ENCODE data around the gene UGT1A3.

The UGT1A3 gene

DNA sequence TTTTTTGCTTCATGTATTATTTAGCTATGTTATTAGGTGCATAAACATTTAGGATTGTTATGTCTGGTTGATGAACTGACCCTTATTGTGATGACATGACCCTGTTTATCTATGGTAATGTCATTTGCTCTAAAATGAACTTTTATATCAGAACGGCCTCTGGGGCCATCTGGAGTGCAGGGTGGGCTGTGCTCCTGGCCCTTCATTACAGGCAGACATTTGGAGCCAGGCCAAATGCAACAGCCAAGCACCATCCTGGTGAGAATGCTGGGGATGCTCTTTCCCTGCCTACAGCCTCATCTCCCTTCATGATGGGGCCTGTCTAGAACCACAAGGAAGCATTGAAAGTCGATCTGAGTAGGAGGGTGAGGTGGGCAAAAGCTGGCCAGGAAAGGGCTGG lies 87.5 kb downstream of the UGT1A3 start:
- DNase-seq (ENCODE audit: low read depth, low spot score) = no peak

DNA sequence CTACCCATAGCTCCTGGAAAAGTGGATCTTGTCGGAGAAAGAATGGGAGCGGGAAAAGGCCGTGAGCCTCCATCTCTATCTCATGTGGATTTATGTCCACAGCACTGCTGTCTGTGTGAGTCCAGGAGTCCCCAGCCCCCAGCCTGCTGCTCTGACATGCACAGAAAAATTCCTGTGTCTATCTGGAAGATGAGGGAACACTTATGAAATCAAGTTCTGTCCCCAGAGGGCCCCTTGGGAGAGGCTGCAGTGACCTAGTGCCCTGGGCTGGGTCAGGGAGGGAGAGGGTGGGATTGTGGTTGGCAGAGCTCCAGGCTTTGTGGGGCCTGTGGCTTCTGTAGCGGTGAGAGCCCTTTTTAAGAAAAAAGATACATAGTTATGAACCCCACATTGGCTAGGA lies 87.9 kb downstream of the UGT1A3 start:
- DNase-seq (ENCODE audit: low read depth, low spot score) = no peak

DNA sequence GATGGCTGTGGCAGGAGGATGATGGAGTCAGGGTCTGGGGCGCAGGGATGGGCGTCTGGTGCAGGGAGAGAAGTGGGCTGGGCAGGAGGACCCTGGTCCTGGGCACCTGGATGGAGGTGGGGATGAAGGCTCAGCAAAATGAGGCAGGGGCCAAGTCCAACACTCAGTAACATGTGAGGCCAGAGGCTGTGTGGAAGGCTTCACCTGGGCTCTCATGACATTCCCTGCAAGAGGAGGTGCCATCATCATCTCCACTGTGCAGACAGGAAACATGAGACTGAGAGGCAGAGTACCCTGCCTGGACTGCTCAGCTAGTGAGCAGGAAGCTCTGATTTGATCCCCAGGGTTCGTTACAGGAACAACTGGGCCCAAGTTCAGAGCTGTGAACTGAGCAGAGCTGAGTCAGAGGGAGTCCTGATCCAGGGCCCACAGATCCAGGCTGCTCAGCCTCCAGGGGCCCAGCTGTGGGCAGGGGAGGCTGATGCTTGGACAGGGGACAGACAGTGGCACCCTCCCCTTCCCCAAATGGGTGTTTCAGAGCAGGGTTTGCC lies 88.6 kb downstream of the UGT1A3 start:
- no peak for DNase-seq (ENCODE audit: low read depth, low spot score)

DNA sequence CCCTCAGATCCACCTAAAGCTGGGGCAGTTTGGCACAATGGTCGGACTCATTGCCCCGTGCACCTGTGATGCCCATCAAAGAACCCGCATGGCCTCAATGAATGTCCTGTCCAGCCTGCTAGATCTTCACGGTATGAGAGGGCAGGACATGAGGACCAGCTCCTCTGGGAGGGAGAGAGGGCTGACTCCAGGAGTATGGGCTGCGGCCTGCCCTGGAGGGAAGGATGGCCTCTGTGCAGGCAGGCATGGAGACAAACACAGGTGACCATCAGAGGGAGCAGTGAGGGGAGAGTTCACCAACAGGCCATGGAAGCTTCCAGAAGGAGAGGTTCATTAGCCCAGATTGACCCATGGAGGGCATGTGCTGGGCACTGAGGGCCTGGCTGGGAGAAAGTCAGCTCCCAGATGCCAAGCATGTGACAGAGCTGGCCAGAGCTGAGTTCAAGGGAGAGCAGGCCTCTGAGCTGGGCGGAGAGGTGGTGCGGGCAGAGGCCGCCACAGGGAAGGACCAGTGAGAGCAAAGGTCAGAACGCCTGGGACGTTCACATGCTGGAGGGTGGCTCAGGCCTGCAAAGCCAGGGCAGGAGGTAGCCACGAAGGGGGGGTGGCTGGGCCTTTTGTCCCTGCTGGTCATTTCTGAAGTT lies 89.3 kb downstream of the UGT1A3 start:
- no peak for DNase-seq (ENCODE audit: low read depth, low spot score)

DNA sequence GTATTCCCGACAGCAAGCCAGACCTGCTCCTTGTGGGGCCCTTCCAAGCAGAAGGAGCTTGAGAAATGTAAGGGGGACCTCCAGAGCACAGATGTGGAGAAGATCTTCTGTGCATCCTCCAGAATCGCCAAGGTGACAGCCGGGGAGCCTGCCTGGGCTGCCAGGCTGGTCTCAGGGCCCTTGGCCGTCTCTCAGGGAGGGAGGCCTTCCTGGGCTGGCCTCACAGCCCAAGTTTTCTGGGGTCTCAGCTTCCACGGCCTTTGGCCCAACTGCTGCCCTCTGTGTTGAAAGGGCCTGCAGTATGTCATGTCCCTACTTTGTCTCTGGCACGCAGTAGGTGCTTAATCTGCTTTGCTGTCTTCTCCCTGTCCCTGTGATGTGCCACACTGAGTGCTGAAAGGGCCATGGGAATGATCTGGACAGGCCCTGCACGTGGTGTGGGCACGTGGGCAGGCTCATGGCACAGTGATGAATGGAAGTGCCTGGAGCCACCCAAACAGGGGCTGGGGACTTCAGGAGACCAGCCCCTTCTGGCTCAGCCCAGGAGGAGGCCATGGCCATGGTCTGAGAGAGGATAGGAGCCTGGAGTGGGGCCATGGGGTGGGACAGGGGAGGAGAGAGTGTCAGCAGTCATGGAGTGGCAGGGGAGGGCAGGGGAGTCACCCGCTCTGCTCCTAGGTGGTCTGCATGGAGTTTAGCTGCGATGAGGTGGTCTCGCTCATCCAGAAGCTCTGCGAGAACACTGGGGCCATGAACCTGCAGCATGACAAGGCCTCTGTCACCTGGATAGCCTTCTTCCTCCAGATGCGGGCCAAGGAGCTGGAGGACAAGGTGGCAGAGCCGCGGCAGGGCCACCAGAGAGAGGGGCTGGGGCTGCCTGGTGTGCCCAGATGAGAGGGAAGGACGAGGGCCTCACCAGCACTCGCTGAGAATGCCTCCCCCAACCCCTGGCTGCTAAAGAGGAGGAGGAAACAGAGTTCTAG lies 90.1 kb downstream of the UGT1A3 start:
- DNase-seq (ENCODE audit: low read depth, low spot score) = no peak

DNA sequence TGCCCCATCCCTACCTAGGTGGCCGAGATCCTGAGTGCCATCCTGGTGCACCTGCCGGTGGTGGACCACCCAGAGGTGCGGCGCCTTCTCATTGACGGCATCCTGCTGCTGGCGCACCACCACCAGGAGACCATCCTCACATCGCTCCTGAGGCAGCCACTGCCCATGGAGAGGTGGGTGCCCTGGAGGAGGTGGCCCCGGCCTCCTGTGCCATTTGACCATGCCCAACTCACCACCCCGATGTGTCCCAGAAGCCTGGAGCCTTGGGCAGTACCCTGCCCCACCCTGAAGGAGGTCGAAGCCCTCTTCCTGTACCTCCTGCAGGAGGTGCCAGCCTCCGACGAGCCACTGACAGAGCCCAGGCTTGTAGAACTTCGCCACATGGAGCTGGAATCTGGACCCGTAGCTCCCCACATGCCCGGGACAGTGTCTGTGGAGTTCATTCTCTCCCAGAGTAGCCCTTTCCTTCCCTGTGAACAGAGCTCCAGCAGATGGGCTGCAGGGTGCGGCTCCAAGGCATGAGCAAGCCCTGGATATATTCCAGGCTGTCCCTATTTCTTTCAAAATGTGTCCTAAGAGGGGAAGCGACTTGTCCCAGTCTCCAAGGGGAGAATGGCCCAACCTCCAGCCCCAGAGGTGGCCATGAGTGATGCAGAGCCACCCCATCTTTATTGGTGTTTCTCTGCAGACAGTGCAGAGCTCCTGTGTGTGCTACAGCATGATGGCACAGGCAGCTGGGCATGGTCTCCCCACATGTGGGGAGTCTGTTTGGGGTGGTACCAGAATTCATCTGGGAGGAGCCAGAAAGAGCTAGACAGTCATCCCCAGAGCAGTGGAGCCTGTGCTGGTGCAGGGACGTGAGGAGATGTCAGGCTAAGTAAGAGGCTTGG lies 91.3 kb downstream of the UGT1A3 start:
- no peak for DNase-seq (ENCODE audit: low read depth, low spot score)

DNA sequence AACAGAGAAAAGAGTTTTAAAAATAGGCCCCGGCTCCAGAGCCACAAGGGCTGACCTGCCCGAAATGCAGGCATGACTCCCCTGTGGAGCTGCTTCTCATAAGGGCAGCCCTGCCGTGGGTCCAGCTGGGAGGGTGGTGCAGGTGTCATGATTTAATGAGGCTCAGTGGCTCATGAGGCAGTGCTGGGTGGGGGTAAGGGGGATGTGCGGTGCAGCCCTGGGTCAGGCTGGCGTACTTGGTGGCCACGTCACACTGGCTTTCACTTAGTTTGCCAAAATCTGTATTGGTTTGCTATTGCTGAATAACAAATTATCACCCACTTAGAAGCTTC lies 91.9 kb downstream of the UGT1A3 start:
- no peak for DNase-seq (ENCODE audit: low read depth, low spot score)

DNA sequence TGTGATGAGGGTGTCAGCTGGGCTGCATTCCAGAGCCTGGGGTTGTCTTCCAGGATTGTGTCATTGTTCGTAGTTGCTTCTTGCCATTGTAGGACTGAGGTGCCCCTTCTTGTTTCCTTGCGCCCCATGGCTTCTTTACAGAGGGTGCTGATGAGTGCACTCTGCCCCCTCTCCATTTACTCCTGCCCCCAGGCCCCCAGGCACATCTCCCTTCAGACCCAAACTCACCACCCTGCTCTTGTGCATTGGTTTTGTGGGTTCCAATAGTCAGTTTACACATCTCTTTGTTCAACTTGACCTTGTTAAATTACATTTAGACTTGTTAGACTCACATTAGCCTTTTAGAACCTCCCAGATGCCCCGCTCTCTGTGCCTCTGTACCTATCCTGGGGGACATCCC lies 92.4 kb downstream of the UGT1A3 start:
- DNase-seq (ENCODE audit: low read depth, low spot score) = no peak

DNA sequence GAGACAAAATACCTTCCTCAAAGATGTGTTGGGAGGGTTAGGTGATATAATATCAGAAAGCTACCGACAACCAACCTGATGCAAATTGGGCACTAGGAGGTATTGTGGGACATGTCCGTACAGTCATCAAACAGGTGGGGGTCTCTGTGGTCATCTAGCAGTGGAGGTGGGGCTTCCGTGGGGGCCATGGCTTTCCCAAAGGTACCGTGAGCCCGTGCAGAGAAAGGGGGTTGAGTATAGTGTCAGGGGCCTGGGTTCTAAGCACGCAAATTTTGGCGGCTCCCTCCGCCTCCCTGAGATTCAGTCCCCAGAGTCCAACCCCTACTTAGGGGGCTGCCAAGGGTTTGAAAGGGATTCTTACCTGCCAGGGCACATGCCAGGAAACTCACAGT lies 92.9 kb downstream of the UGT1A3 start:
- DNase-seq (ENCODE audit: low read depth, low spot score) = no peak

DNA sequence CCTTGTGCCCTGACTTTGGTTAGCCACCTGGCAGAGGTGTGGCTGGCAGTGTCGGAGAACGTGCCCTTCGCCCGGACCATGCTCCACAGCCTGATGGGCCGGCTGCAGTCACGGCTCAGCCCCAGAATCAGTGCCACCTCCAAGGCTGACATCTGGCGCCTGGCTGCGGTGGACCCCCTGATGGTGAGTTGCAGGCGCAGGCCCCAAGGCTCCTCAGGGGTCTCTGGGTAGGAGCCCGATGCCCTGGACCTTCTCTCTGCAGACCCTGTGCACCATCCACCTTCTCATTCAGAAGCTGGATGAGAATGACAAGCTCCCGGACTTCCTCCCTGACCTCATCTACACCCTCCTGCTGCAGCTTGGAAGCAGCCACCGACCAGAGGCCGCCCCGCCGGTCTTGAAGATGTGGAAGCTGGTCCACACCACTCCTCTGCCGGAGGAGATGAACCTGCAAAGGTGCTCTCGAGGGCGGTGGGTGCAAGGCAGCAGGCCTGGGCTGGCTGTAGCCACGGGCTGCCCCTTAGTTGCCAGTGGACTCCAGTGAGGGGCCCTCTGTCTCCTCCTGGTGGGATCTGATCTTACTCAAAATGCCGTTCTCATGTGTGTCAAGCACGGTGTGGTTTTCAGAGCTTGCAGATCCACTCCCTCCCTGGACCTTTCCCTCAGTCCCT lies 93.4 kb downstream of the UGT1A3 start:
- no peak for DNase-seq (ENCODE audit: low read depth, low spot score)

All from astrocyte of the hippocampus (primary cell).